Measurements from ENCODE around the gene NR2F1-AS1. TPM values are rescaled to one million over a fixed set of nuclear protein-coding genes. Genes with fewer than 3 reads are reported as not detected.

NR2F1-AS1 gene
- polyA plus RNA-seq, 2 of the 4 experiments (the other 2 are of a cell fraction) = 5.5 to 8.3 TPM

GRCh38 chr5:93578813-93579691 is 2.0 kb downstream of the NR2F1-AS1 start:
- FAIRE-seq (no peak), DNase-seq (ENCODE audit: low read depth in 1 of 2, low spot score in 1 of 2) (no peak), ATAC-seq (no peak)
- Histone ChIP-seq H3K4me3 (peak overlapping the region; percentile 78), H3K9me3 (no peaks in the 10 kb centered on the region), H3K4me1 (peaks cover 4% of the 10 kb centered on the region; the same call in 1 of the 3 replicates), H3K27ac (peak overlapping the region; percentile 63 to 94), H3K4me2 (peak overlapping the region; percentile 94)
- ChIA-PET POLR2A (interaction anchor here (0.8 to 1.1 kb wide), 2 partner anchors 11 to 15 kb away, joined by 3 read pairs; no protein-coding TSS in a partner anchor), CTCF (interaction anchor here (1.1 to 4.4 kb wide), 5 partner anchors 16 to 225 kb away, joined by 3 to 14 read pairs (median 3); no protein-coding TSS in a partner anchor)
- TF ChIP-seq HOXB5 (CRISPR knock-in tag; IDR thresholded peaks at IDR 0.05) = no peak
- TF ChIP-seq ZC3H11A (IDR thresholded peaks at IDR 0.05) = no peak
- no peak for TF ChIP-seq RFX5 (IDR thresholded peaks at IDR 0.05)
- no peak for TF ChIP-seq NR3C1 (IDR thresholded peaks at IDR 0.05)
- TF ChIP-seq TP53 (CRISPR knock-in tag; IDR thresholded peaks at IDR 0.05) = no peak
- no peak for TF ChIP-seq EHMT2 (IDR thresholded peaks at IDR 0.05; ENCODE audit: low read depth)
- no peak for TF ChIP-seq JUN (IDR thresholded peaks at IDR 0.05)
- TF ChIP-seq CHD2 (IDR thresholded peaks at IDR 0.05; ENCODE audit: low read length, partially characterized antibody) = no peak
- TF ChIP-seq SMC3 (IDR thresholded peaks at IDR 0.05) = no peak
- TF ChIP-seq HDAC2 (IDR thresholded peaks at IDR 0.05) = no peak
- TF ChIP-seq POLR2A (IDR thresholded peaks at IDR 0.05; ENCODE audit: low read length) = no peak
- TF ChIP-seq ATOH8 (CRISPR knock-in tag; IDR thresholded peaks at IDR 0.05; ENCODE audit: low read depth) = no peak
- no peak for TF ChIP-seq MAZ (IDR thresholded peaks at IDR 0.05; ENCODE audit: borderline replicate concordance, low read depth, low read length)
- no peak for TF ChIP-seq RNF2 (IDR thresholded peaks at IDR 0.05; ENCODE audit: borderline replicate concordance, low read depth)
- WGBS (ENCODE audit: missing lambda C conversion rate) = 51% methylated on average over 16 of the region's 49 CpGs

GRCh38 chr5:93577854-93578812 is 2.9 kb downstream of the NR2F1-AS1 start:
- no peak overlapping the region for H3K4me3 ChIP-seq
- CTCF ChIA-PET = interaction anchor here (1.1 to 4.4 kb wide), 5 partner anchors 15 to 223 kb away, joined by 3 to 14 read pairs (median 4); no protein-coding TSS in a partner anchor
- peaks cover 4% of the 10 kb centered on the region; the same call in 1 of the 3 replicates for H3K4me1 ChIP-seq
- no peaks in the 10 kb centered on the region for H3K9me3 ChIP-seq
- TF ChIP-seq HMGXB4 (CRISPR knock-in tag; IDR thresholded peaks at IDR 0.05; ENCODE audit: borderline replicate concordance) (no peak), RARB (CRISPR knock-in tag; IDR thresholded peaks at IDR 0.05) (no peak), USF2 (IDR thresholded peaks at IDR 0.05) (no peak), CBX8 (IDR thresholded peaks at IDR 0.05) (no peak), NR3C1 (IDR thresholded peaks at IDR 0.05) (no peak), TP53 (CRISPR knock-in tag; IDR thresholded peaks at IDR 0.05) (no peak), RCOR1 (IDR thresholded peaks at IDR 0.05; ENCODE audit: low read depth, low read length) (no peak), REST (IDR thresholded peaks at IDR 0.05) (no peak), CBX2 (IDR thresholded peaks at IDR 0.05; ENCODE audit: borderline replicate concordance, low read depth) (no peak), HOXB13 (CRISPR knock-in tag; IDR thresholded peaks at IDR 0.05; ENCODE audit: low read depth) (no peak), HEYL (CRISPR knock-in tag; IDR thresholded peaks at IDR 0.05) (no peak), SMC3 (IDR thresholded peaks at IDR 0.05) (no peak)
- H3K27ac ChIP-seq = no peak overlapping the region
- DNase-seq (ENCODE audit: low read depth in 1 of 2, low spot score in 1 of 2) = no peak
- no peak for FAIRE-seq
- POLR2A ChIA-PET = interaction anchor here (0.8 kb wide), 1 partner anchor 10 kb away, joined by 3 read pairs; no protein-coding TSS in a partner anchor
- 91% methylated on average over 25 of the region's 25 CpGs for WGBS (ENCODE audit: missing lambda C conversion rate)
- ATAC-seq = no peak
- H3K4me2 ChIP-seq = no peak overlapping the region; the same call in 2 of the 3 replicates

Measured in A549 (cell line).